Measurements from ENCODE around the gene PLEKHG4B.

The PLEKHG4B gene

GRCh38 chr5:157801-158200 is 65.8 kb downstream of the PLEKHG4B start:
- Histone ChIP-seq H3K9me2 (replicated peaks; ENCODE audit: insufficient read depth, low read length) (no peaks in the 10 kb centered on the region), H3K9me3 (replicated peaks; ENCODE audit: insufficient read depth, low read length) (no peaks in the 10 kb centered on the region), H3K4me3 (ENCODE audit: low read length) (no peak overlapping the region), H3K79me2 (ENCODE audit: low read length) (no peaks in the 10 kb centered on the region), H3K27me3 (replicated peaks; ENCODE audit: insufficient read depth, low read length) (peaks cover 42% of the 10 kb centered on the region), H3K36me3 (replicated peaks; ENCODE audit: insufficient read depth, low read length) (no peaks in the 10 kb centered on the region), H3K4me2 (ENCODE audit: low read depth, low read length) (no peak overlapping the region), H3K4me1 (ENCODE audit: low read length) (no peaks in the 10 kb centered on the region), H2AFZ (ENCODE audit: low read length) (no peak overlapping the region), H4K20me1 (ENCODE audit: insufficient read depth, low read length) (no peaks in the 10 kb centered on the region), H3K27ac (ENCODE audit: low read length) (no peak overlapping the region), H3F3A (ENCODE audit: insufficient read depth, low read length) (no peaks in the 10 kb centered on the region), H3K9ac (ENCODE audit: low read length) (no peak overlapping the region)
- TF ChIP-seq EZH2 (optimal IDR thresholded peaks at IDR 0.05; ENCODE audit: low read depth, low read length) = no peak
- TF ChIP-seq CTCF (IDR thresholded peaks at IDR 0.05; ENCODE audit: low read length) = no peak
- no peak for TF ChIP-seq EZH2phosphoT487 (IDR thresholded peaks at IDR 0.05; ENCODE audit: low read length)
- DNase-seq = no peak

GRCh38 chr5:158807-159447 is 67.0 kb downstream of the PLEKHG4B start:
- TF ChIP-seq EZH2phosphoT487 (IDR thresholded peaks at IDR 0.05; ENCODE audit: low read length) = no peak
- TF ChIP-seq CTCF (IDR thresholded peaks at IDR 0.05; ENCODE audit: low read length) = no peak
- no peak for TF ChIP-seq EZH2 (optimal IDR thresholded peaks at IDR 0.05; ENCODE audit: low read depth, low read length)

DNA sequence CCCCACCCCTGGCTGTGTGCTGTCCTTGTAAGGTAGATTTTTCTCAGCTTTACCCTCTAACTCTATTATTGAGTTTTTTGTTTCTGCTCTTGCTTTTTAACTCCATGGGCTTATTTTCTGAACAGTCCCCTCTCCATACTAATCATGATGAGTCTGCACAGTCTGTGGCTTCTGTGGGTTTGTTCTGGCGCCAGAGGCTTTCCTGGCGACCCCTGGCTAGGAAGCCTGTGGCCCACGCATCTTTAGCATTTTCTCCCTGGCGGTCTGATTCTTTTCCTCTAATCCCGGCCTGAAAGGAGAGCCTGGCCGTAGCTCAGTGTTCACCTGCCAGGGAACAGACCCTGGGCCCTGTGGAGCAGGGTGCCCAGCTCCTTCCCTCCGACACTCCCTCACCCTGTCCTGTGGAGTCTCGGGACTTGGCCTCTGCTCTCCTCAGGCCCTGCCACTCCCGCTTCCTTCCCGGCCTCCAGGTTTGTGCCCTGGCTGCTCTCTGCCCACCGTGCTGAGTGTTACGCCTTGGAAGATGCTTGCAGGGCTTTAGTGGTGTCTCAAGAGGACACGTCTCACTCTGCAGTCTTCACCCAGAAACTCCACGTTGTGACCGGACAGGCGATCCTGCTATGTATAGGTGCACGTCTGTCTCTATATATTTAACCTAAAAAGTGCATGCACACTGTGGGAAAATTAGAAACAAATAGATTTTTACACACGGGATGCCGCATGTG is 67.6 kb downstream of the PLEKHG4B start:
- no peak overlapping the region for H3K9ac ChIP-seq (ENCODE audit: low read length)
- TF ChIP-seq EZH2phosphoT487 (IDR thresholded peaks at IDR 0.05; ENCODE audit: low read length) (no peak), EZH2 (optimal IDR thresholded peaks at IDR 0.05; ENCODE audit: low read depth, low read length) (no peak), CTCF (IDR thresholded peaks at IDR 0.05; ENCODE audit: low read length) (no peak)
- H3K4me3 ChIP-seq (ENCODE audit: low read length) = no peak overlapping the region
- H4K20me1 ChIP-seq (ENCODE audit: insufficient read depth, low read length) = no peaks in the 10 kb centered on the region
- no peaks in the 10 kb centered on the region for H3K9me3 ChIP-seq (replicated peaks; ENCODE audit: insufficient read depth, low read length)
- H3K27ac ChIP-seq (ENCODE audit: low read length) = no peak overlapping the region
- no peak for DNase-seq
- no peak overlapping the region for H2AFZ ChIP-seq (ENCODE audit: low read length)
- H3K79me2 ChIP-seq (ENCODE audit: low read length) = no peaks in the 10 kb centered on the region
- H3K36me3 ChIP-seq (replicated peaks; ENCODE audit: insufficient read depth, low read length) = no peaks in the 10 kb centered on the region
- H3F3A ChIP-seq (ENCODE audit: insufficient read depth, low read length) = no peaks in the 10 kb centered on the region
- H3K27me3 ChIP-seq (replicated peaks; ENCODE audit: insufficient read depth, low read length) = peaks cover 42% of the 10 kb centered on the region
- H3K4me2 ChIP-seq (ENCODE audit: low read depth, low read length) = no peak overlapping the region
- H3K9me2 ChIP-seq (replicated peaks; ENCODE audit: insufficient read depth, low read length) = no peaks in the 10 kb centered on the region
- no peaks in the 10 kb centered on the region for H3K4me1 ChIP-seq (ENCODE audit: low read length)

More at GRCh38 chr5:158807-159447, 67.0 kb downstream of the PLEKHG4B start:
- Histone ChIP-seq H3K4me2 (ENCODE audit: low read depth, low read length) (no peak overlapping the region), H3K36me3 (replicated peaks; ENCODE audit: insufficient read depth, low read length) (no peaks in the 10 kb centered on the region), H3K9me3 (replicated peaks; ENCODE audit: insufficient read depth, low read length) (no peaks in the 10 kb centered on the region), H3K79me2 (ENCODE audit: low read length) (no peaks in the 10 kb centered on the region), H3K4me3 (ENCODE audit: low read length) (no peak overlapping the region), H3K9ac (ENCODE audit: low read length) (no peak overlapping the region), H3K9me2 (replicated peaks; ENCODE audit: insufficient read depth, low read length) (no peaks in the 10 kb centered on the region), H3K4me1 (ENCODE audit: low read length) (no peaks in the 10 kb centered on the region), H2AFZ (ENCODE audit: low read length) (no peak overlapping the region), H3K27me3 (replicated peaks; ENCODE audit: insufficient read depth, low read length) (peaks cover 42% of the 10 kb centered on the region), H4K20me1 (ENCODE audit: insufficient read depth, low read length) (no peaks in the 10 kb centered on the region), H3F3A (ENCODE audit: insufficient read depth, low read length) (no peaks in the 10 kb centered on the region), H3K27ac (ENCODE audit: low read length) (no peak overlapping the region)
- no peak for DNase-seq

Data from MM.1S (cell line).